IPS DF 6.9 (cell line): Measurements from ENCODE around the gene DNAJB6.

Experiments
- DNase-seq: peaks from one replicate; pipeline ENCODE4 v3.0.0-alpha.2; 2013; ENCODE audit warnings: low read depth, low spot score
- H3K27ac ChIP-seq: one replicate; pipeline ENCODE4 v1.5.1; 2013; ENCODE audit warnings: low read length, control low read depth
- H3K27me3 ChIP-seq: 2 replicates; pipeline ENCODE4 v1.6.1; 2013; ENCODE audit warnings: mild to moderate bottlenecking, low read length; ENCODE audit not compliant: control insufficient read depth, insufficient read depth
- H3K36me3 ChIP-seq: 2 replicates; pipeline ENCODE4 v1.6.1; 2013; ENCODE audit warnings: low read length; ENCODE audit not compliant: control insufficient read depth, insufficient read depth
- H3K4me1 ChIP-seq: 2 replicates; pipeline ENCODE4 v1.6.1; 2013; ENCODE audit warnings: low read length; ENCODE audit not compliant: control insufficient read depth, insufficient read depth
- H3K4me3 ChIP-seq: 2 replicates; pipeline ENCODE4 v1.5.1; 2013; ENCODE audit warnings: mild to moderate bottlenecking, low read length
- H3K9me3 ChIP-seq: 2 replicates; pipeline ENCODE4 v1.6.1; 2013; ENCODE audit warnings: low read length, inconsistent platforms; ENCODE audit not compliant: control insufficient read depth, insufficient read depth
- WGBS: extraction: QIAGEN DNeasy Blood & Tissue Kit; methylation state at CpG from one replicate; pipeline ENCODE4 v1.1.7; 2013; ENCODE audit warnings: mixed read lengths, missing lambda C conversion rate; ENCODE audit not compliant: insufficient read length, insufficient coverage; 5-methylcytosine and 5-hydroxymethylcytosine counted together

DNAJB6 gene

DNA sequence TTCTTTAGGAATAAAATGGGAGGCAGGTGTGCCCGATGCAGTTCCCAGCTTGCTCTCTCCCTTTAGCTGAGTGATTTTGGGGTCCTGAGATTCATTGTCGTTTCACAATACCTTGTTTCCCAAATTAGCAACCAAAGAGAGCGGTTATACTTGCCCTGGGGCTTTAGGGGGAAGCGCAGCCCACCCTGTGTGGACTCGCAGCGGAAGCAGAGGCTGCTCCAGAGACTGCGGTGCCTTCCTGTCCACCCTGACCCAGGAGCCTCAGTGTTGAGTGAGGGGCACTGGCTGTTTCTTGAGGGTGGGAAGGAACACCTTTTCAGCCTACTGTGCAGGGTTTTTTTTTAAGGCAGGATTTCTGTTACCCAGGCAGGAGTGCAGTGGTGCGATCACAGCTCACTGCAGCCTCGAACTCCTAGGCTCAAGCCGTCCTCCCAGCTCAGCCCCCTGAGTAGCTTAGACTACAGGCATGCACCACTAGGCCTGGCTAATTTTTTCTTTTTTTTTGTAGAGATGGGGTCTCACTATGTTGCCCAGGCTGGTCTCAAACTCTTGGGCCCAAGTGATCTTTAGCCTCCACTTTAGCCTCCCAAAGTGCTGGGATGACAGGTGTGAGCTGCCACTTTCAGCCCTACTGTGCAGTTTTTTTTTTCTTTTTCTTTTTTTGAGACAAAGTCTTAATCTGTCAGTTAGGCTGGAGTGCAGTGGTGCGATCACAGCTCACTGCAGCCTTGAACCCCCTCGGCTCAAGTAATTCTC lies 67.0 kb downstream of the DNAJB6 start:
- H3K36me3 ChIP-seq = peaks cover 29% of the 10 kb centered on the region

DNA sequence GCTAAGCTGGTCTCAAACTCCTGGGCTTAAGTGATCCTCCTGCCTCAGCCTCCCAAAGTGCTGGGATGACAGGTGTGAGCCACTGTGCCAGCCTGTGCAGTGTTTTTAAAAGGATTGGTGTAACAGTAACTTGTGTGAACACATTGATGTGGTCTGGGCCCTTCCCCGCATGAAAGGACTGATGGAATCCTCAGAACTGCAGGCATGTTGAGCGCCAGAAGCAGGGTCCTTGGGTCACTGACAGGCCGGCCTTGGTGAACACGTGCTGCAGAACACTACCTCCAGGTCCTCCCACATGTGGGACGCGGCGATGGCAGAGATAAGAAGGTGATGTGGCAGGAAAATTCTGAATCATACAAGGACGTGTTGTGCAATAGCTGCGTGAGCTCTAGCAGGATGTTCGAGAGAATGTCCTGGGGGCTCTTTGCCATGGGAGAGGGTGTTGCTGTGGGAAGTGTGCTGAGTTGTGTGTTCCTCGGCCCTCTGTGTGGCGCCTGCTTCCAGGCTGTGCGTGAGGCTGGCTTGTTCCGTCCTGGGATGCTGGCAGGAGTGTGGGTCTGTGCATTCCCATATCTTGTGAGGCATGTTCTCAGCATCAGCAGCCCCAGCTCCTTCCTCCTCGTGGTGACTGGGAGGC lies 68.2 kb downstream of the DNAJB6 start:
- Histone ChIP-seq H3K27me3 (no peaks in the 10 kb centered on the region), H3K27ac (no peak overlapping the region), H3K4me1 (no peaks in the 10 kb centered on the region; the same call in 1 of the 2 replicates), H3K9me3 (no peaks in the 10 kb centered on the region), H3K36me3 (peaks cover 26% of the 10 kb centered on the region), H3K4me3 (no peak overlapping the region)
- no peak for DNase-seq
- no CpG with 5 or more reads among the region's 15 CpGs for WGBS

More for the DNA sequence above, 67.0 kb downstream of the DNAJB6 start:
- no peak for DNase-seq
- Histone ChIP-seq H3K4me3 (no peak overlapping the region), H3K27ac (no peak overlapping the region), H3K4me1 (no peaks in the 10 kb centered on the region; the same call in 1 of the 2 replicates), H3K9me3 (no peaks in the 10 kb centered on the region), H3K27me3 (no peaks in the 10 kb centered on the region)
- WGBS = no CpG with 5 or more reads among the region's 12 CpGs

DNA sequence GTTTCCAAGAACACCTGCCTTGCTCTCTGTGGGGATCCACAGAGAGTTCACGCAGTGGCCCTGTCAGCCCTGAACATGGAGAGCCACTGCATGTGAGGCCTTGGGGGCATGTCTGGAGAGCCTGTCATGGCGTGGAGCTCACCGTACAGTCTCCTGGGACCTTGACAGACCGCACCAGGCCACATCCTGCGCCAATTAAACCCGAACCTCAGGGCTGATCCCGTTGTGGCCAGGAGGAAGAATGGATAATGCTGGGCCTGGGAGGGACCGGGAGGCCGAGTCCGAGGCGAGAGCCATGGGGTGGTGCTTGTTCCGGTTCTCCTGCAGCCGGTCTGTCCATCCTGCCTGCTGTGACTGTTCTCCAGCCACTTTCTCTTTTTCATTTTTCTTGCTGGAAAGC lies 68.7 kb downstream of the DNAJB6 start:
- Histone ChIP-seq H3K36me3 (peaks cover 27% of the 10 kb centered on the region), H3K27me3 (no peaks in the 10 kb centered on the region), H3K27ac (no peak overlapping the region), H3K4me1 (no peaks in the 10 kb centered on the region; the same call in 1 of the 2 replicates), H3K9me3 (no peaks in the 10 kb centered on the region), H3K4me3 (no peak overlapping the region)
- WGBS = no CpG with 5 or more reads among the region's 13 CpGs
- DNase-seq = no peak

DNA sequence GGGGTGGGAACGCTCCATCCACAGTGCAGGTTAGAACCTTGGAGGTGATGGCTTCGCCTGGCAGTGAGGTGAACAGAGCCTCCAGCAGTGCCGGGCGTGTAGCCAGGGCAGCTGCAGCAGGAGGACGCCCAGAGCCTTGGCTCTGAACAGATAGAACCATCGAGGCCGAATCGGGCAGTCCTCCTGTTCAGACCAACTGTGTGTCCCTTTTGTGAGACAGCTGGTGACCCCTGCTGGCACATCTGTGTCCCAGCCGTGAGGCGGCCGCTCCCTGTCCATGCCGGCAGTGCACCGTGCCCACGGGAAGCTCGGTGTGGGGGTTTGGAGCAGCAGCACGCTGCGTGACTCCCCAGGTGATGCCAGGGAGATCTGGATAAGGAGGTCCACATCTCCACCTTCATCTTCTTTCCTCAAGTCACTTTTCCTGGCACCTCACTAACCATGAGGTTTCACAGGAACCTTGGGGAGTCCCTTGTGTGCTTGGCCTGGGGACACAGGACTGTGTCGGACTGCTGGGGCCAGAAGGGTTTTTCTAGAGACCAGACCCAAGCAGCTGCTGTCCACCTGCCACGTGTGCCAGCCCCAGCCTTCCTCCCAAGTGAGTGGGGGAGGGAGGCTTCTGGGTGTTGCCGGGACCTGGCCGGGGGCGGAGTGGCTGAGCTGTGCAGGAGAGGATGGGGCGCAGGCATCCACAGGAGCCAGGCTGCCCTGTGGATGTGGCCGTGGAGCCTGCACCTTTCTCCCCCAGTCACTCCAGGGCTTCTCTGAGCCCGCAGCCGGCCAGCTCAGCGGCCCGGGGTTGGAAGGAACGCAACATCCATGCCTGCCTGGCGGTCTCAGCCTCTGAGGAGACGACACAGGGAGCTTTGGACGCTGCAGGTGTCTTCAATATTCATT lies 69.4 kb downstream of the DNAJB6 start:
- no CpG with 5 or more reads among the region's 32 CpGs for WGBS
- Histone ChIP-seq H3K4me1 (no peaks in the 10 kb centered on the region; the same call in 1 of the 2 replicates), H3K4me3 (no peak overlapping the region), H3K27ac (no peak overlapping the region), H3K9me3 (no peaks in the 10 kb centered on the region), H3K36me3 (peaks cover 25% of the 10 kb centered on the region), H3K27me3 (no peaks in the 10 kb centered on the region)
- DNase-seq = no peak

DNA sequence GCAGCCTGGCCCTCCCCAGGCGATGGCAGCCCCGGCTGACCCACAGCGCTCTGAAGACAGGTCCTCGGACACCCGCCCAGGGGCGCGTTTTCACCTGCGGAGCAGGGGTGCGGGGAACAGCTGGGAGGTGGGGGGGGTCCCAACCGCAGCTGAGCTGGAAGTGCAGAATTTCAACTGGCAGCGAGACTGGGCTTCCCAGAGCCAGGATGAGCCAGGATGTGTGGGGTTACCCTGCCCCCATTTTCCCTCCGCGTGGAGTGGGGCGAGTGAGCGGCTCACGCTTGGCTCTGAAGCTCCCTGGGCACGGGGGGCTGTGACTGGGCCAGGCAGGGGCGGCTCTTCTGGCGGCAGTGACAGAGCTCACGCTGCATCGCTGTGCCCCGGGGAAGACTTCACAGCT lies 70.2 kb downstream of the DNAJB6 start:
- Histone ChIP-seq H3K27ac (no peak overlapping the region), H3K4me3 (no peak overlapping the region), H3K36me3 (peaks cover 22% of the 10 kb centered on the region), H3K27me3 (no peaks in the 10 kb centered on the region), H3K9me3 (no peaks in the 10 kb centered on the region), H3K4me1 (peaks cover 1% of the 10 kb centered on the region; the same call in 1 of the 2 replicates)
- WGBS = no CpG with 5 or more reads among the region's 22 CpGs
- no peak for DNase-seq

DNA sequence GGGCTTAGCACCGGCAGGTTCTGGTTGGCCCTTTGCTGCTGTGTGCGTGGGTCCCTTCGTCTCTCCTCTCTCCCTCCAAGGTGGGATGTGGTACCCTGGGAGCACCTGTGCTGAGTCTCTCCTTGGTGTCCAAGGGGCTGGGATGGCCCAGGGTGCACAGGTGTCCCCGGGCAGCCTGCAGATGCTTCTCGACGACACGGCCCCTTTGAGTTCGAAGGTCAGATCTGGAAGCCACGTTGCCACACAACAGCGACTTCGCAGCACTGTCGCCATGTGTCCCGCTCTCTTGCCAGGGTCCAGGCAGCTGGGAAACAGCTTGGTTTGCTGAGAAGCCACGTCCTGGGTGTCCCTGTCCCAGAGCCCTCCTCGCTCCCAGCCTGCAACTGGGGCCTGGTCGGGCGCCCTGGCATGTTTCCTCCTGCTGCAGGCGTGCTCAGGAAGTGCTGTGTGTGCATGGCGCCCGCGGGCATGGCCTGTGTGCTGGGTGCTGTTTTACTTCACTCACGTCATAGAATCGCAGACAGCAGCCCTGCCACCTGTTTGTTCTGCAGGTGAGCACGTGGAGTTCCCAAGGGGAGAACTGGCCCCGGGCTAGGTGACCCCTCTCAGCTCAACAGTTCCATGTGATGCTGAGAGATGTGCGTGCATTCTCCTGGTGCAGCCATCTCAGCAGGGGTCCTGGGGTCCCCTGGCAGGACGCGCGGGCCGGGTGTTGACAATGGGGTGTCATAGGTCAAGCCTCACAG lies 70.9 kb downstream of the DNAJB6 start:
- Histone ChIP-seq H3K4me1 (peaks cover 1% of the 10 kb centered on the region; the same call in 1 of the 2 replicates), H3K27ac (no peak overlapping the region), H3K9me3 (no peaks in the 10 kb centered on the region), H3K27me3 (no peaks in the 10 kb centered on the region), H3K4me3 (no peak overlapping the region), H3K36me3 (peaks cover 19% of the 10 kb centered on the region)
- WGBS = no CpG with 5 or more reads among the region's 30 CpGs
- DNase-seq = no peak

DNA sequence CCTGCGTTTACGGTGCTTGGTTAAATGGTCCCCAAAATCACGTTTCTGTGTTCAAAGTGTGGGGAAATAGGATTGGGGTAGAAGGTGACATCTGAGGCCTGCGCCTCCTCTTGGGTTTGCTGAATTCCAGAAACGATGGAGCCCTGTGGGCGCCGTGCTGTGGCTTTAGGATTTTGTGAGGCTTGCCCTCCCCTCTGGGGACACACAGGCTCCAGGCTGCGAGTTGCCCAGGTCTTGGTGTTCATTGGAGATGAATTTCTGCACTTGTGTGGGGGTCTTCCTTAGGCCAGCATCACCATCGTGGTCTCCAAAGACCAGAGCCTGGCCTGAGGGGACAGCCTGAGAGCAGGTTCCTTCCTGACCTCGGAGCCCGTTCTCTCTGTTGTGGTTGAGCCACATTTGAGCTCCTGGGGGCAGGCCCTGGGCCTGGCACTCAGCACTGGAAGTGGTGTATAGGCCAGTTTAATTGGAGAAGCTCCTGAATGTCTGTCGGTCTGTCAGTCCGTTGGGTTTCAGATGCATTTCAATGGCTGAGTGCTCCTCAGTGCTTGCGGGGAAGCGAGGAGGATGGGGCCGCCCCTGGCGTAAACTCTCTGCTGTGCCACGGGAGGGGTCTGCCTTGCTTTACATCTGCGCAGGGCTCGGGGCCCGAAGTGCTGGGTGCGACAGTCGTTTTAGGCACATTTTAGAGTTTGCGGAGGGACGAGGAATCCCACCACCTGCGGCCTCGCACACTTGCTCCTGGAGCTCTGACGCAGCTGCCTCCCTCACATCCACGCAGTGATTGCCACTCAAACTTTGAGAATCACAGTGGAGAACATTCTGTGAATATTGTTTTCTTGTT lies 71.7 kb downstream of the DNAJB6 start:
- H3K27ac ChIP-seq = no peak overlapping the region
- no peak for DNase-seq
- H3K4me3 ChIP-seq = no peak overlapping the region
- no CpG with 5 or more reads among the region's 29 CpGs for WGBS
- H3K9me3 ChIP-seq = no peaks in the 10 kb centered on the region
- peaks cover 19% of the 10 kb centered on the region for H3K36me3 ChIP-seq
- H3K4me1 ChIP-seq = peaks cover 3% of the 10 kb centered on the region; the same call in 1 of the 2 replicates
- H3K27me3 ChIP-seq = no peaks in the 10 kb centered on the region

DNA sequence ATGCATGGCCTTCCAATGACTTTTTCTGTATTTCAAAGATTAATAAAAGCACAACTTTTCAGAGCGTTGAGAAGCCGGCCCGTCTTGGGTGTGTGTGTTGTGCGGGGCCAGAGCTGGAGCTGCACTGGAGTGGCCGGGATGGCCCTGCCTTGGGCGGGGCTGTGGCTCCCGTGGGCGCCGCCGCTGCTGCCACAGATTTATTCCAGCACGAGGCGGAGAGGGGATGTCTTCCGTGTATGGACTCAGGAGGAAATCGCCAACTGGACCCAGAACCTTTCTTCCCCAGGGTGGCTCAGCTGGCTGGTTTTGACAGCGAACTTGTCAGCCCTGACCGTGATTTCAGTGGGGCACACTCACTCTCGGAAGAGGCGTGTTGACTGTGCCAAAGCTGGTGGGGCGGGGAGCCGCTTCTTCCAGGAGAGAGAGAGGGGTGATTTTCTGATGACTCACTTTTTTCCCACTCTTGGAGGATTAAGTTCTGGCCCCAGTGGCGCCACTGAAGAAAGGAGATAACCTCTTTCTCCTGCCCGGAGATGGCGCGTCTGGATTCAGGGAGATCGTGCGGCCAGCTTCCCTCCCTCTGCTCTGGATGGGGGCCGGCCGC lies 72.4 kb downstream of the DNAJB6 start:
- Histone ChIP-seq H3K9me3 (no peaks in the 10 kb centered on the region), H3K27ac (no peak overlapping the region), H3K27me3 (no peaks in the 10 kb centered on the region), H3K4me1 (peaks cover 3% of the 10 kb centered on the region; the same call in 1 of the 2 replicates), H3K4me3 (no peak overlapping the region), H3K36me3 (peaks cover 19% of the 10 kb centered on the region)
- WGBS = no CpG with 5 or more reads among the region's 28 CpGs
- no peak for DNase-seq
